Measurements from ENCODE around the gene RNF19B.
A peak's percentile ranks its signal among the peaks of the same experiment; 100 is the strongest.

Gene RNF19B

DNA sequence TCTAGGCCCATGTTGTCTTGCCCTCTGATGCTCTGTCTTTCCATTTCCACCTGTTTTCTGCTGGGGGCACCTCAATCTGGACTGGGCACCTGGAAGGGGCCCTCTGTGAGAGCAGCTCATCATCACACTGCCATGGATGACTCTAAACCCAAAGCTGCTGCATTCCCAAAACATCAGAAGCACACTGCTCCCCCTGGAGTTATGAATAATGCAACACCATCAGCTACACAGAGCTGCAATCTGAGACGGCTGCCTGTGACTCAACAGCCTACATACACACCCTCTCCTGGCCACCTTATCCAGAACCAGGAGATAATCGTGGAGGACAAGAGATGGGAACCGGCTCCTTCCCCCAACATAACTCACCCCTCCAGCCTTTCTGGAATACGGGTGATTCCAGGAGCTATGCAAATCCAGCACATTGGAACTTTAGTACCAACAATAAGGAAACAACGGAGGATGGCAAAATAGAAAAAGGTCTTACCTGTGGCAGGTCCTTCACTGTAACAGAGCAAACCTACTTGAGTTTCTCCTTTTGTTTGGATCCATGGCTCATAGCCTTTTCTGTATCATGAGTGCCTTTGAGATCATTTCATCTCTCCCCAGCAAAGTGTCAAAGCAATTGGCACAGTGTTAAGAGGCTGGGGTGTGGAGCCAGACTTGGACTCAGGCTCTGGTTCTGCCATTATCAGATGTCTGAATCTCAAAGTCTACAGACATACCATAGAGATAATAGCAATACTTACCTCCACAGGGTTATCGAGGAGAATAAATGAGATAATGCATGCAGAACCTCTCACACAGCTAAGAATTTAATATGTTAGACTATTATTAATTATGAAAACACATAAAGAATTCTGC is 42.8 kb upstream of the RNF19B start:
- Histone ChIP-seq H3K9me3 (replicated peaks in 1 of 2; ENCODE audit: control insufficient read depth in 2 of 2, insufficient read depth in 1 of 2, low read depth in 1 of 2, low read length in 2 of 2) (no peaks in the 10 kb centered on the region), H3K4me3 (ENCODE audit: low read length in 2 of 2) (no peak overlapping the region), H2BK120ac (ENCODE audit: low read depth, low read length) (no peak overlapping the region), H3K27ac (replicated peaks; ENCODE audit: low read length) (no peak overlapping the region), H3K14ac (ENCODE audit: low read length) (no peak overlapping the region), H2BK5ac (ENCODE audit: low read length) (no peak overlapping the region), H3K9ac (ENCODE audit: low read depth, low read length, poor library complexity) (no peak overlapping the region), H3K36me3 (replicated peaks in 1 of 2; ENCODE audit: control insufficient read depth in 2 of 2, insufficient read depth in 2 of 2, low read length in 2 of 2) (peaks cover 11 to 48% of the 10 kb centered on the region in 2 donors), H2BK15ac (ENCODE audit: low read length) (no peak overlapping the region), H3K23ac (ENCODE audit: low read depth, low read length, poor library complexity) (no peak overlapping the region), H3K27me3 (ENCODE audit: control insufficient read depth in 3 of 3, insufficient read depth in 3 of 3, low read depth in 1 of 3, low read length in 3 of 3) (no peaks in the 10 kb centered on the region), H2AFZ (ENCODE audit: low read length) (no peak overlapping the region), H2BK12ac (ENCODE audit: low read length) (no peak overlapping the region), H3K4me2 (ENCODE audit: insufficient read depth, low read length, poor library complexity, severe bottlenecking) (no peak overlapping the region), H3K4me1 (ENCODE audit: control insufficient read depth in 2 of 2, insufficient read depth in 1 of 2, low read depth in 1 of 2, low read length in 2 of 2) (peaks cover 11 to 14% of the 10 kb centered on the region in 2 donors), H3K18ac (ENCODE audit: low read length) (no peak overlapping the region), H3K4ac (ENCODE audit: low read length) (no peak overlapping the region), H4K8ac (ENCODE audit: low read depth, low read length) (no peak overlapping the region), H4K91ac (ENCODE audit: low read depth, low read length, poor library complexity) (no peak overlapping the region), H2AK5ac (ENCODE audit: low read depth, low read length) (no peak overlapping the region), H3K79me1 (ENCODE audit: low read depth, low read length) (no peaks in the 10 kb centered on the region)
- DNase-seq (ENCODE audit: low spot score), result no peak
- WGBS, 2 donors (ENCODE audit: extremely low coverage in 2 of 2, insufficient read length in 2 of 2, insufficient replicate concordance in 1 of 2), result no CpG with 5 or more reads among the region's 6 CpGs

DNA sequence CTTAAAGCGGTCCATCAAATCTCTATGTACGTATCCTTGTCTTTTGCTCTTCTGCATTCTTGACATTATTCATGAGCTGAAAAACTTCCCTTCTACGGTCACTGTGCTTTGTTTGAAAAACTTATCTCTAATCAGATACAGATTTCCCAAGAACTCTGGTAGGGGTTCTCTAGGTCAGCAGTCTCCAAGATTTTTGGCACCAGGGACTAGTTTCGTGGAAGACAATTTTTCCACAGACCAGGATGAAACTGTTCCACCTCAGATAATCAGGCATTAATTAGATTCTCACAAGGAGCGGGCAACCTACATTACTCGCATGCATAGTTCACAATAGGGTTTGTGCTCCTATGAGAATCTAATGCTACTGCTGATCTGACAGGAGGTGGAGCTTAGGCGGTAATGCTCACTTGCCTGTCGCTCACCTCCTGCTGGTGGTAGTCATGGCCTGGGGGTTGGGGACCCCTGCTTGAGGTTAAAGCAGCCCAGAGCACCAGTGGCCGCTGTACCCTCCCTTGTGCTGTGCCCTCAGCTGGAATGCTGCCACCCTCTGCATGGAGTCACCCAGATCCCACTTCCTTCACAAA is 41.3 kb upstream of the RNF19B start:
- Histone ChIP-seq H3K23ac (ENCODE audit: low read depth, low read length, poor library complexity) (no peak overlapping the region), H3K4me3 (ENCODE audit: low read length in 2 of 2) (no peak overlapping the region), H2BK15ac (ENCODE audit: low read length) (no peak overlapping the region), H3K9me3 (replicated peaks in 1 of 2; ENCODE audit: control insufficient read depth in 2 of 2, insufficient read depth in 1 of 2, low read depth in 1 of 2, low read length in 2 of 2) (no peaks in the 10 kb centered on the region), H3K14ac (ENCODE audit: low read length) (no peak overlapping the region), H3K18ac (ENCODE audit: low read length) (no peak overlapping the region), H3K4ac (ENCODE audit: low read length) (no peak overlapping the region), H3K36me3 (replicated peaks in 1 of 2; ENCODE audit: control insufficient read depth in 2 of 2, insufficient read depth in 2 of 2, low read length in 2 of 2) (peaks cover 5 to 33% of the 10 kb centered on the region in 2 donors), H3K4me2 (ENCODE audit: insufficient read depth, low read length, poor library complexity, severe bottlenecking) (no peak overlapping the region), H4K8ac (ENCODE audit: low read depth, low read length) (no peak overlapping the region), H2BK5ac (ENCODE audit: low read length) (no peak overlapping the region), H3K79me1 (ENCODE audit: low read depth, low read length) (no peaks in the 10 kb centered on the region), H3K27me3 (ENCODE audit: control insufficient read depth in 3 of 3, insufficient read depth in 3 of 3, low read depth in 1 of 3, low read length in 3 of 3) (no peaks in the 10 kb centered on the region), H2AFZ (ENCODE audit: low read length) (no peak overlapping the region), H2BK120ac (ENCODE audit: low read depth, low read length) (no peak overlapping the region), H2AK5ac (ENCODE audit: low read depth, low read length) (no peak overlapping the region), H2BK12ac (ENCODE audit: low read length) (no peak overlapping the region), H3K9ac (ENCODE audit: low read depth, low read length, poor library complexity) (no peak overlapping the region), H3K27ac (replicated peaks; ENCODE audit: low read length) (no peak overlapping the region), H3K4me1 (ENCODE audit: control insufficient read depth in 2 of 2, insufficient read depth in 1 of 2, low read depth in 1 of 2, low read length in 2 of 2) (peaks cover 11 to 12% of the 10 kb centered on the region in 2 donors), H4K91ac (ENCODE audit: low read depth, low read length, poor library complexity) (no peak overlapping the region)
- no peak for DNase-seq (ENCODE audit: low spot score)
- WGBS, 2 donors (ENCODE audit: extremely low coverage in 2 of 2, insufficient read length in 2 of 2, insufficient replicate concordance in 1 of 2), result no CpG with 5 or more reads among the region's 9 CpGs

DNA sequence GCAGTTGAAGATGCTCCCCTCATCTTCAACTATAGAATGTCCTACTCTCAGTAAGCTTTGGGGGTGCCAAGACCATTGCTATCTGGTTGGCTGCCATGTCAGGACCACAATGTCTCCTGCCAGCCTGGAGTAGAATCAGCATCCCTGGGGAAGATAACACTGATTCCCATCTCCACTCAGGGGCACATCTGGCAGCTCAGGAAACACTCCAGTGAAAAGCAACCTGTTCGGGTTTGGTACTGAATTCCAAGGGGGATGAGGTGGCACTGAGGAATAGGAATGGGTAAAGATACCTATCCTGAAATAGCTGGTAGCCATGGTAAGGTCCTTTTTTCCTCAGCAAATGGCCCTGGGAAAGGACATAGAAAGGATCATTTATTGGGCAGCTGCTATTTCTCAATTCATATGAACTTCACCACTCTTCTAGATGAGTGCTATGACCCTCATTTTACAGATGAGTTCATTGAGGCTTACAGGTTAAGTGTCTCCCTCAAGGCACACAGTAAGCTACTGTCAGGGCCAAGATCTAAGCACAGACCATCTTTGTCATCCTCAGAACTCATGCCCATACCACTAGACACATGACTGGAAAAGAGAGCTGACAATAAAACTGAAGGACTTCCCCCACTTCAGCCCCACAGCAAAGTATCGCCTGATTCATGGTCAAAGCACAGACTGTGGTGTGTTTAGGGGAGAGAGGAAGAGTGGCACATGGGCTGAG is 40.7 kb upstream of the RNF19B start:
- no peak overlapping the region for H3K18ac ChIP-seq (ENCODE audit: low read length)
- H3K9ac ChIP-seq (ENCODE audit: low read depth, low read length, poor library complexity), result no peak overlapping the region
- no peak overlapping the region for H4K8ac ChIP-seq (ENCODE audit: low read depth, low read length)
- H3K27me3 ChIP-seq (ENCODE audit: control insufficient read depth in 3 of 3, insufficient read depth in 3 of 3, low read depth in 1 of 3, low read length in 3 of 3), result no peaks in the 10 kb centered on the region
- H4K91ac ChIP-seq (ENCODE audit: low read depth, low read length, poor library complexity), result no peak overlapping the region
- no peak overlapping the region for H3K27ac ChIP-seq (replicated peaks; ENCODE audit: low read length)
- no CpG with 5 or more reads among the region's 2 CpGs for WGBS, 2 donors (ENCODE audit: extremely low coverage in 2 of 2, insufficient read length in 2 of 2, insufficient replicate concordance in 1 of 2)
- peak overlapping the region; percentile 6 for H3K23ac ChIP-seq (ENCODE audit: low read depth, low read length, poor library complexity)
- H3K4me2 ChIP-seq (ENCODE audit: insufficient read depth, low read length, poor library complexity, severe bottlenecking), result no peak overlapping the region
- no peak overlapping the region for H2AFZ ChIP-seq (ENCODE audit: low read length)
- H3K14ac ChIP-seq (ENCODE audit: low read length), result no peak overlapping the region
- H3K4me1 ChIP-seq (ENCODE audit: control insufficient read depth in 2 of 2, insufficient read depth in 1 of 2, low read depth in 1 of 2, low read length in 2 of 2), result peaks cover 11 to 13% of the 10 kb centered on the region in 2 donors
- H3K9me3 ChIP-seq (replicated peaks in 1 of 2; ENCODE audit: control insufficient read depth in 2 of 2, insufficient read depth in 1 of 2, low read depth in 1 of 2, low read length in 2 of 2), result no peaks in the 10 kb centered on the region
- H2BK5ac ChIP-seq (ENCODE audit: low read length), result no peak overlapping the region
- H3K4me3 ChIP-seq (ENCODE audit: low read length in 2 of 2), result no peak overlapping the region
- no peak overlapping the region for H2AK5ac ChIP-seq (ENCODE audit: low read depth, low read length)
- H2BK120ac ChIP-seq (ENCODE audit: low read depth, low read length), result no peak overlapping the region
- no peak for DNase-seq (ENCODE audit: low spot score)
- H3K36me3 ChIP-seq (replicated peaks in 1 of 2; ENCODE audit: control insufficient read depth in 2 of 2, insufficient read depth in 2 of 2, low read length in 2 of 2), result peaks cover 5 to 28% of the 10 kb centered on the region in 2 donors
- H2BK12ac ChIP-seq (ENCODE audit: low read length), result no peak overlapping the region
- H2BK15ac ChIP-seq (ENCODE audit: low read length), result no peak overlapping the region
- no peaks in the 10 kb centered on the region for H3K79me1 ChIP-seq (ENCODE audit: low read depth, low read length)
- H3K4ac ChIP-seq (ENCODE audit: low read length), result no peak overlapping the region

DNA sequence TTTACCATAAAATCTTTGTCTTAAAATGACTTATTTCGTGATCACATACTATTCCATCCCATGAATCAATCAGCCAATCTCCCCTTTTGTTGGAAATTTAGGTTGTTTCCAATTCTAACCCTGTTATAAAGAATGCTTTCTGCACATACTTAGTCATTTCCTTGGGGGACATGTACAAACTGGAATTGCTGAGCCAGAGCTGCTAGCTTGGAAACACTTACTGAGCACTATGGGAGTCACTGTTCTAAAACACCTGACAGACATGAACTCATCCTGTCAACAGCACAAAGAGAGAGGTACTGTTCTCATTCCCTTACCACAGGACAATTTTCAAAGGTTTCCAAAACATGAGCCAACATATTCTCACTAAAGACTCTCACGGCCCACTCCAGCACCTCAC is 40.0 kb upstream of the RNF19B start:
- H3K4me1 ChIP-seq (ENCODE audit: control insufficient read depth in 2 of 2, insufficient read depth in 1 of 2, low read depth in 1 of 2, low read length in 2 of 2), result peaks cover 11 to 13% of the 10 kb centered on the region in 2 donors
- no peak overlapping the region for H3K9ac ChIP-seq (ENCODE audit: low read depth, low read length, poor library complexity)
- H3K27ac ChIP-seq (replicated peaks; ENCODE audit: low read length), result no peak overlapping the region
- no peak overlapping the region for H2BK120ac ChIP-seq (ENCODE audit: low read depth, low read length)
- no peak overlapping the region for H3K14ac ChIP-seq (ENCODE audit: low read length)
- H3K9me3 ChIP-seq (replicated peaks in 1 of 2; ENCODE audit: control insufficient read depth in 2 of 2, insufficient read depth in 1 of 2, low read depth in 1 of 2, low read length in 2 of 2), result no peaks in the 10 kb centered on the region
- no peak overlapping the region for H4K8ac ChIP-seq (ENCODE audit: low read depth, low read length)
- H2BK5ac ChIP-seq (ENCODE audit: low read length), result no peak overlapping the region
- H3K36me3 ChIP-seq (replicated peaks in 1 of 2; ENCODE audit: control insufficient read depth in 2 of 2, insufficient read depth in 2 of 2, low read length in 2 of 2), result peaks cover 5 to 24% of the 10 kb centered on the region in 2 donors
- H2AK5ac ChIP-seq (ENCODE audit: low read depth, low read length), result no peak overlapping the region
- H3K4me2 ChIP-seq (ENCODE audit: insufficient read depth, low read length, poor library complexity, severe bottlenecking), result no peak overlapping the region
- H3K27me3 ChIP-seq (ENCODE audit: control insufficient read depth in 3 of 3, insufficient read depth in 3 of 3, low read depth in 1 of 3, low read length in 3 of 3), result no peaks in the 10 kb centered on the region
- no peaks in the 10 kb centered on the region for H3K79me1 ChIP-seq (ENCODE audit: low read depth, low read length)
- no peak overlapping the region for H2AFZ ChIP-seq (ENCODE audit: low read length)
- H3K18ac ChIP-seq (ENCODE audit: low read length), result no peak overlapping the region
- DNase-seq (ENCODE audit: low spot score), result no peak
- H3K23ac ChIP-seq (ENCODE audit: low read depth, low read length, poor library complexity), result peak overlapping the region; percentile 6
- no peak overlapping the region for H3K4ac ChIP-seq (ENCODE audit: low read length)
- no CpG with 5 or more reads among the region's 2 CpGs for WGBS, 2 donors (ENCODE audit: extremely low coverage in 2 of 2, insufficient read length in 2 of 2, insufficient replicate concordance in 1 of 2)
- H2BK15ac ChIP-seq (ENCODE audit: low read length), result no peak overlapping the region
- no peak overlapping the region for H4K91ac ChIP-seq (ENCODE audit: low read depth, low read length, poor library complexity)
- H2BK12ac ChIP-seq (ENCODE audit: low read length), result no peak overlapping the region
- H3K4me3 ChIP-seq (ENCODE audit: low read length in 2 of 2), result no peak overlapping the region

All from neuronal stem cell (in vitro differentiated cells).